Activated CD4-positive, CD25-positive, alpha-beta regulatory T cell treated with anti-CD3 and anti-CD28 coated beads, Interleukin-2, amount 50 U/mL, for 16 hours (primary cell): ENCODE results near the gene TMEM247.

Experiments
- DNase-seq: peaks from one replicate; pipeline ENCODE4 v3.0.0-alpha.2; 2020; ENCODE audit warnings: low read depth, low spot score

The TMEM247 gene

GRCh38 chr2:46488389-46488788 is 9.0 kb downstream of the TMEM247 start:
- DNase-seq: no peak

- DNase-seq: no peak
These were observed 10.2 kb downstream of the TMEM247 start for GRCh38 chr2:46489423-46490174.

- DNase-seq: no peak
These were observed 11.3 kb downstream of the TMEM247 start for GRCh38 chr2:46490521-46491141.

GRCh38 chr2:46492301-46492700 is 12.9 kb downstream of the TMEM247 start:
- no peak for DNase-seq

DNA sequence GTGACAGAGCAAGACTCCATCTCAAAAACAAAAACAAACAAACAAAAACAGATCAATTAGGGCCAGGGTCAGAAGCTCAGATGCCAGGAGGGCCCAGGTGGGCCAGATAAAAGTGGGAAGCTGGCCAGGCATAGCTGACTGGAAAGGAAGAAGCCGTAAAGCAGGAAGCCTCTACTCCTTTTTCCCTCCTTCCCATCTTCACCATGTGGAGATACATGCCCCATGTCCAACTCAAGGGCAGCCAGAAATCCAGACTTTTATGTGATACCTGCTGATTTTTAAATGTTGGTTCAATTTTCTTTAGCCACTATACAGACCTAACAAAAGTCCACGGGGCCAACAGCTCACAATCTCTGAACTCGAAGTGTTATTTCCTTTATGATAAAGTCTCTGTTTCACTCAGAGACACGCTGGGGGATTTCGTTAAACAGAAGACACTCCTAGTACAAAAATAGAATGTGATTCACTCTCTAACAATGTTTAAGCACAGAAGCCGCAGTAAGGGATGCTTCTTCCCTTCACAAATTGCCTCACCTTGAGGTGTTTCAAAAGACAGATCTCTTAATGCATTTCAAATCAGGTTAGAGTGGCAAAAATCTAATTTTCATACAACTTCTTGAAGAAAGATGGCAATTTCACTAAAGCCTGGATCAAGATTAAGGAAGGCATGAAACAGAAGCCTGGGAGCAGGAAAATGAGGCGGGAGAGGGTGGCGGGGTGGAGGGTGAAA is 14.0 kb downstream of the TMEM247 start:
- no peak for DNase-seq

DNA sequence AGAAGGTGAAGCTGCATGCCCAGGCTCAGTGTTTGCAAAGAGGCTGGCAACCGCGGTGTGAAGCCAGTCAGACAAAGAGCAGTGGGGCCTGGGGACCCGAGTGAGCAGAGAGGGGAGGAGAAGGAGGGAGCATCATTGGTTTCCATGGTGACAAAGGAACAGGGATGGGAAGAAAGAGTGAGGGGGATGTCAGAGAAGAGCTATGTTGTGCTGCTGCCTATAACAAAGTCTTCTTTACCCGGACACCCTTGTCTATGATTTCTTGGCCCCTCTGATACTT is 14.5 kb downstream of the TMEM247 start:
- no peak for DNase-seq

DNA sequence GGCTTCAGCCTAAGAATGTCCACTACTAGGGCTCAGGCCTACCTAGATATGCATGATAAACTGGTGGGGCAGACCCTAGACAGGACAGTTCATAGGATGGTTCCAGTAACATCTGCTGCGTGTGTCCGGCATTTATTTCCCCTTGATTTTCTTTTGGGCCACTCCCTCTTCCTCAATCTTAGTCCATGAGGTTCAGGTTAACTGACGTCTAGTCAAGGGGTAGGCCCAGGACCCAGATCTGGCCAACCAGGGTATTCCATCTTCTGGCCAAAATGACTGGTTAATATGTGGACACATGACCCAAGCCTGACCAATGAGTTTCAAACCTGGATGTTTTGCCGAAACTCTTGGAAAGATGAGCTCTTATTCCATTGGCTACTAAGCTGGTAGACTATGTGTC is 15.2 kb downstream of the TMEM247 start:
- no peak for DNase-seq

DNA sequence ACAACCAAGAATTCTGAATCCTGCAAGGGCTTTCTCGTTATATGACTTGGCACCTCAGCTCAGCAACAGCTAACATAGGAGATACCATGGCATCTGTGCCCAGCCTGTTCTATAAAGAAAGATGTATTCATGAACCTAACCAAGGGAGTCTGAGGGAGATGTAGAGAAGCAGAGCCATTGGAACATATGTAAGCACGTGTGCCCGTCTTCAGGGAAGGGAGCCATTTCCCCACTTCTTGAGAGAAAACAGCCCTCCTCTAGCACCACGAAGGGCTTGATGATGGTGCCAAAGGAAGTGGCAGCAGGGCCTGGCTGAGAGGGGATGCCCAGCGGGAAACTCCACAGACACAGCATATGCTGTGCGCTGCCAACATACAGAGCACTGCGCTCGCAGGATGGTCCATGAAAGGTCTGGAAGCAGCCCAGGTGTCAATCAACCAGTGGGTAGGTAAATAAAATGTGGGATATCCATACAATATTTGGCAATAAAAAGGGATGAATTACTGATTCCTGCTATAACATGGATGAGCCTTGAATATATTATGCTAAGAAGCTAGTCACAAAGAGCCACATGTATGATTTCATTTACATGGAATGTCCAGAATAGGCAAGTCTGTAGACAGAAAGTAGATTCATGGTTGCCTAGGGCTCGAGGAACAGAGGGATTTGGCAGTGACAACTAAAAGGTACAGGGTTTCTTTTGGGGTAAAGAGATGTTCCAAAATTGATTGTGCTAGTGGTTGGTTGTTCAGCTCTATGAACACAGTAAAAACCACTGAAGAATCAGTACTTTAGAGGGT is 16.1 kb downstream of the TMEM247 start:
- DNase-seq: no peak

DNA sequence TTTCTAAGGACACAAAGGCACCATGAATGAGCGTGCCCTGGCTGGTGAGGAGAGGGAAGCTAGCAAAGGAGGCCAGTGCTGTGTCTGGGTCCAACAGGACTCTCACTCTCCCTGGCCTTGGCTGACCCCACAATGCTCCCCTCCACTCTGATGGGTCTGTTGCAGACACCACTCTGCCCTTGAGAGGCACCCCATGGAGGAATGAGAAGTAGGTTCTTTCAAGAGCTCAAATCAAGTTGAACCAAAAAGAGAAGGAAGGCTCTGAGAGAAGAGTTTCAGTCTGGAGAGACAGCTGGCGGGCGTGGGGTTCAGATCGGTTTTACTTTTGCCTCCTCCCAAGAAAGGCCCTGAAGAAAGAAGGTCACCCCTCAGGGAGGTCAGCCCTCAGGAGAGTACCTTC is 18.4 kb downstream of the TMEM247 start:
- DNase-seq: no peak

- DNase-seq: no peak
These were observed 19.3 kb downstream of the TMEM247 start for GRCh38 chr2:46498681-46499080.

DNA sequence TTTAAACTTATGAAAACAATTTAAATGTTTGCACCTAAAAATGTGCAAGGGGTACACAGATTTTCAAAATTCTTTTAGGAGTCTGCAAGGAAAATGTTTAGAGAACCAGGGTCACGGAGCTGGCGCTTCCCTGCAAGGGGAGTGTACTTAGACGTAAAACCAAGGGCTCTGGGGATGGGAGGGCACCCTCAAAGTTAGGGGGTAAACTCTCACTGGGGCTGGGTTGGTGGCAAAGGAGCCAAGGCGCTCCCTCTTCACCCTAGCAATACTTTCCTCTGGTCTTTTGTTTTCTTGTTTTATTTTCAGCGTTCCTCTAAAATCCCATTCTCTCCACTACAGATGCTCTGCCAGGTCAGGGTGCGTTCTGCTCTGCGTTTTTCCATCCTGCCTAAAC is 20.0 kb downstream of the TMEM247 start:
- DNase-seq: no peak

GRCh38 chr2:46500801-46501200 is 21.4 kb downstream of the TMEM247 start:
- no peak for DNase-seq

DNA sequence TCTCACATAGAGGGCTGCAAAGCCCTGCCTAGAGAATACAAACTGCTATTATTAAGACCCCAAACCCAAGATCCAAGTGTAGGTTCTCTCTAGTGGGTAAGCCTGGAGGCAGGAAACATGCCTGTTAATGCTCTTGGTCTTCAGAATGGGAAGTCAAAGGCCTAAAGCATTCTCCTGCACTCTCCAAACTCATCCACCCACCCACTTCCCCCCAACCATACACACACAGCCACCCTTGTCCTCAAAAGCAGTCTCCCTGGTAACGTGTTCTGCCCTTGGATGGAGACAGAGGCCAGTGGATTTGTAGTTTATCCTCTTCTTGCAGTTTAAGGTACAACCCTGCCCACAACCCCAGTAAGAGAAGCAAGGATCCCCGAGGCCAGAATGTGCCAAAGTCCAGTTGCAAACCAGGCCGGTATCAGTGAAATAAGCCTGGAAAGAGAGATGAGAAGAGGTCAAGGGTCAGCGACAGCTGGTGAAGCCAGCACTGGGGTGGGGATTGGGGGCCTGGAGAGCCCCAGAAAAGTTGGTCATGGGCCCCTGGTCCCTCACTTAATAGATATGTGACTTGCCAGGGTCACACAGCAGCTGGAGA is 23.0 kb downstream of the TMEM247 start:
- no peak for DNase-seq

- DNase-seq: no peak
These were observed 24.3 kb downstream of the TMEM247 start for GRCh38 chr2:46503686-46504085.

DNA sequence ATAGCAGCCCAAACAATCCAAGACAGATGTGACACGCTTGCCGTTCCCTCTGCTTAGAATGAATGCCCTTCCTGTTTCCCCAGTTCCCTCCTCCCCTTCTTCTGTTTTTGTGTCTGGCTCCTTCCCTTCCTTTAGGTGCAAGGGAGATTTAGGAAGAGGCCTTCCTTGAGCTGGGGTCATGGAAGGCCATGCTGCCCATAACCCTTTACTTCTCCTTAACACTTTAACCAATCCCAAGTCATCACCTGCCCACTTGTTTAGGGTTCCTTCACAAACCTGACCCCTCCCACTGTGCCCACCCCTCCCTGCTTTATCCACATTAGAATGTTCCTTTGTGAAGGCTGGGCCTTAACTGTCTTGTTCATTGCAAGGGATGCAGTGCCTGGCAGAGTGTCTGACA is 24.9 kb downstream of the TMEM247 start:
- no peak for DNase-seq

DNA sequence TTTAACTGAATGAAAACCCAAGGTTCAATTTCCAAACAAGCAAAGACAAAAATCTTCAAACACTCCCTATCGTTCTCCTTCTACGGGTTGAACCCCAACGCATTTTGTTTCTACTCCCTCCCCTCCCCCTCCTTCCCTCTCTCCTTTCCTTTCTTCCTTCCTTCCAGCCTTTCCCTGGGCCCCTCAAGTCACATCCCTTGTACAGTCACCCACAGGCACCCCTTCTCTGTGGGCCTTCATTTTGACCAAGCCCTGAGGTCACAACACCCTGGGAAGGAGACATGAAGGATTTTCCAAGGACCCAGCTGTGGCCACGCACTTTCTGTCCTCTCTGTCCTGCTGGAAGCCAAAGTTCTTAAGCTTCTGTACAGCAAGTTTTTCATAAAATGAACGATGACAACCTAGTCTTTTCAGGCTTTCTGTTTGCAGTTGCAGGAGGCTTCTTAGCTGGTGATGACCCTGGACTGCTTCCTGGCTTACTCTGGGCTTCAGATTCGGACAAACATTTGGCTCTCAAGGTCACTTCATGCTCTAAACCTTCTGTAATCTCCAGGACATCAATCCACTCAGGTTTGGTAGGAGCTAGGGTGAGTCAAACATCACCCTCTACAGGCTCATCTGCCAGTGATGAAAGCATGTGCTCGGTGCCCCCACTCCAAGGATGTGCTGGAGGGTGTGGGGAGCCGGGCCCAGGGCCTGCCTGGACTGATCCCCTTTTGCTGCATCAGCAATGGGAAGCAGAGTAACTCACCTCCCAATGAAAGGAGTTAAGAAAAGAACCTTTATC is 25.5 kb downstream of the TMEM247 start:
- no peak for DNase-seq

DNA sequence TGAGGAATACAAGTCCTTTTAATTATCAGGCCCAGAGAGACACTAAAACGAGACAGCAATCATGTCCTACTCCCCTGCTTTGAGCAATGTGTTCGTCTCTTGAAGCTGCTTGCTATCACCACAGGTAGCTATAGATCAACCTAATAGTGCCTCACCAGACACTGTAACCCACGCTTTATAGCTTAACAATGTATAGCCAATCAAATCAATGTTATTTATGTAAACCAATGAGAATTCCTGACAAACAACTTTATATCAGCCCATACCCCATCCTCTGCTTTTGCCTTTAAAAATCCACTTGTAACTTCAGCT is 26.1 kb downstream of the TMEM247 start:
- no peak for DNase-seq

GRCh38 chr2:46506131-46506706 is 26.9 kb downstream of the TMEM247 start:
- no peak for DNase-seq

- DNase-seq: no peak
These were observed 28.9 kb downstream of the TMEM247 start for GRCh38 chr2:46508312-46508711.

DNA sequence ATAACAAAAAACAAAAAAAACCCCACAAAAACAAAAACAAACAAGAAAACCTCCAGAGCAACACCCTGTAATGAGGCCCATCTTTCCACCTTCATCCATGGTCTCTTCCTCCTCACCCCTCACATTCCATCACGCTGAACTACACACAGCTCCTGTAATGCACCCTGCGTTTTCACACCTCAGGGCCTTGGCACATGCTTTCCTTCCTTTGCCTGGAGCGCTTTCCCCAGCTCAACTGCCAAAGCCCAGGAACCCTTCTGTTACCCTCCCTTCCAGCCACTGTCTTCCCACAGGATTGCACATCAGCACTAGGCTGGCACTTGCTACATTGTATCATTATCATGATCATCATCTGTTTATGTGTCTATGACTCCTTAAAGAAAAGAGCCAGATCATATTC is 29.4 kb downstream of the TMEM247 start:
- DNase-seq: no peak

DNA sequence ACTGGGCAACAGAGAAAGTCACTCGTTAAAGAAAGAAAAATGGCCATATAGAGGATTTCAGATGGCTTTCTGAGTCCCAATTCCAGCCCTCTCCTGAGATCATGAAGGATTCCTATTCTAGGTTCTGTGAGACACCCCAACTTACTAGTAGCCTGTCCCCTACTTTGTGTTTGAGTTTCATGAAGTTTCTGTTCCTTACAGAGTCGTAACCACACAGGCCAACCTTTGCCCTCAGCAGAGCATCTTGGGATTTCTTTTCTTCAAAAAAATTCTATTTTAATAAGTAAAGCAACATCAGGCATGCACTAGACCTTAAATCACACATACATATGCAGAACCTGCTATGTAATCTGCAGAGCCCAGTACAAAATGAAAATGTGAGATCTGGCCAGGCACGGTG is 30.4 kb downstream of the TMEM247 start:
- no peak for DNase-seq
